SK-N-SH treated with all-trans-retinoic acid at 6 μM for 48 hours (cell line): ENCODE results near the gene RBM46.

Experiments
- ARNTL ChIP-seq: fragments of 450-650 bp; formaldehyde crosslinking; IDR thresholded peaks from 2 replicates; pipeline ENCODE4 v1.5.0; 2020; ENCODE audit warnings: low read depth, mild to moderate bottlenecking, moderate library complexity, borderline replicate concordance
- RARB ChIP-seq: fragments of 250-450 bp; sonication (Bioruptor Pico); IDR thresholded peaks from 2 replicates; pipeline ENCODE4 v1.8.0; 2021; ENCODE audit warnings: mild to moderate bottlenecking, moderate library complexity

- no peak for TF ChIP-seq RARB
- TF ChIP-seq ARNTL (CRISPR knock-in tag): no peak
Observed at GRCh38 chr4:154877110-154877760, 96.2 kb downstream of the RBM46 start.
